WTC11 (cell line): ENCODE data around the gene VWA3B.

Experiments
- GTF2I ChIP-seq: fragments of 250-450 bp; sonication (Bioruptor Pico); conservative IDR thresholded peaks from 2 replicates; pipeline ENCODE4 v1.4.0; 2021; ENCODE audit warnings: mild to moderate bottlenecking
- HMGXB4 ChIP-seq: sonication (generic); formaldehyde crosslinking; IDR thresholded peaks from 2 replicates; pipeline ENCODE4 v1.8.1; 2023; ENCODE audit warnings: mild to moderate bottlenecking, moderate library complexity, missing genetic modification reagents
- NFYB ChIP-seq: sonication (generic); formaldehyde crosslinking; conservative IDR thresholded peaks from 2 replicates; pipeline ENCODE4 v1.8.0; 2022; ENCODE audit warnings: low read depth, missing genetic modification reagents
- NR1H2 ChIP-seq: sonication (generic); formaldehyde crosslinking; IDR thresholded peaks from 2 replicates; pipeline ENCODE4 v1.9.0; 2021; ENCODE audit warnings: mild to moderate bottlenecking, moderate library complexity, missing genetic modification reagents
- TEAD4 ChIP-seq: sonication (generic); formaldehyde crosslinking; IDR thresholded peaks from 2 replicates; pipeline ENCODE4 v1.8.0; 2022; ENCODE audit warnings: mild to moderate bottlenecking, missing genetic modification reagents
- ZBTB21 ChIP-seq: sonication (generic); formaldehyde crosslinking; IDR thresholded peaks from 2 replicates; pipeline ENCODE4 v1.8.1; 2023; ENCODE audit warnings: mild to moderate bottlenecking, missing genetic modification reagents, borderline replicate concordance
- TF ChIP-seq, protein P1 (sequence below): sonication (generic); formaldehyde crosslinking; IDR thresholded peaks from 2 replicates; pipeline ENCODE4 v1.8.1; 2023; ENCODE audit warnings: mild to moderate bottlenecking, missing genetic modification reagents, moderate library complexity
- TF ChIP-seq, protein P2 (sequence below): fragments of 200-600 bp; IDR thresholded peaks from 2 replicates; pipeline ENCODE4 v1.8.0; 2022; ENCODE audit warnings: antibody characterized with exemption

DNA sequence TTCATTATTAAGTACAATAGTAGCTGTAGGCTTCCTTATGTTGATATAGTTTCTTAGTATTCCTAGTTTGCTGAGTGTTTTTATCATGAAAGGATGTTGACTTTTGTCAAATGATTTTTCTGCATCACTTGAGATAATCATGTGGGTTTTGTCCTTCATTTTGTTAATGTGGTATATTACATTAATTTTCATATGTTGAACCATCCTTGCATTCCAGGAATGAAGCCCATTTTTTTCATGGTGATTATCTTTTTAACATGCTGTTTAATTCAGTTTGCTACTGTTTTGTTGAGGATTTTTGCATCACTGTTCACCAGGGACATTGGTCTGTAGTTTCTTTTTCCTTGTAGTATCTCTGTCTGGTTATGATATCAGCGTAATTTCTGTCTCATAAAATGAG is 176.4 kb downstream of the VWA3B start:
- TF ChIP-seq, protein P1, sequence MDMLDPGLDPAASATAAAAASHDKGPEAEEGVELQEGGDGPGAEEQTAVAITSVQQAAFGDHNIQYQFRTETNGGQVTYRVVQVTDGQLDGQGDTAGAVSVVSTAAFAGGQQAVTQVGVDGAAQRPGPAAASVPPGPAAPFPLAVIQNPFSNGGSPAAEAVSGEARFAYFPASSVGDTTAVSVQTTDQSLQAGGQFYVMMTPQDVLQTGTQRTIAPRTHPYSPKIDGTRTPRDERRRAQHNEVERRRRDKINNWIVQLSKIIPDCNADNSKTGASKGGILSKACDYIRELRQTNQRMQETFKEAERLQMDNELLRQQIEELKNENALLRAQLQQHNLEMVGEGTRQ (CRISPR knock-in tag) = no peak
- TF ChIP-seq, protein P2, sequence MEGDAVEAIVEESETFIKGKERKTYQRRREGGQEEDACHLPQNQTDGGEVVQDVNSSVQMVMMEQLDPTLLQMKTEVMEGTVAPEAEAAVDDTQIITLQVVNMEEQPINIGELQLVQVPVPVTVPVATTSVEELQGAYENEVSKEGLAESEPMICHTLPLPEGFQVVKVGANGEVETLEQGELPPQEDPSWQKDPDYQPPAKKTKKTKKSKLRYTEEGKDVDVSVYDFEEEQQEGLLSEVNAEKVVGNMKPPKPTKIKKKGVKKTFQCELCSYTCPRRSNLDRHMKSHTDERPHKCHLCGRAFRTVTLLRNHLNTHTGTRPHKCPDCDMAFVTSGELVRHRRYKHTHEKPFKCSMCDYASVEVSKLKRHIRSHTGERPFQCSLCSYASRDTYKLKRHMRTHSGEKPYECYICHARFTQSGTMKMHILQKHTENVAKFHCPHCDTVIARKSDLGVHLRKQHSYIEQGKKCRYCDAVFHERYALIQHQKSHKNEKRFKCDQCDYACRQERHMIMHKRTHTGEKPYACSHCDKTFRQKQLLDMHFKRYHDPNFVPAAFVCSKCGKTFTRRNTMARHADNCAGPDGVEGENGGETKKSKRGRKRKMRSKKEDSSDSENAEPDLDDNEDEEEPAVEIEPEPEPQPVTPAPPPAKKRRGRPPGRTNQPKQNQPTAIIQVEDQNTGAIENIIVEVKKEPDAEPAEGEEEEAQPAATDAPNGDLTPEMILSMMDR = no peak
- TF ChIP-seq NR1H2 (CRISPR knock-in tag) (no peak), GTF2I (CRISPR knock-in tag) (no peak), HMGXB4 (CRISPR knock-in tag) (no peak), NFYB (CRISPR knock-in tag) (no peak), TEAD4 (CRISPR knock-in tag) (no peak), ZBTB21 (CRISPR knock-in tag) (no peak)
